ENCODE data around the gene PEX1.
"Not testable (repeated sequence)": the region's sequence is repeated elsewhere in the genome, so short reads cannot be mapped to it uniquely, and the experiment has no call there.

Gene PEX1

GRCh38 chr7:92504563-92504962, 23.8 kb downstream of the PEX1 start:
- no peak for DNase-seq (ENCODE audit: low spot score)

DNA sequence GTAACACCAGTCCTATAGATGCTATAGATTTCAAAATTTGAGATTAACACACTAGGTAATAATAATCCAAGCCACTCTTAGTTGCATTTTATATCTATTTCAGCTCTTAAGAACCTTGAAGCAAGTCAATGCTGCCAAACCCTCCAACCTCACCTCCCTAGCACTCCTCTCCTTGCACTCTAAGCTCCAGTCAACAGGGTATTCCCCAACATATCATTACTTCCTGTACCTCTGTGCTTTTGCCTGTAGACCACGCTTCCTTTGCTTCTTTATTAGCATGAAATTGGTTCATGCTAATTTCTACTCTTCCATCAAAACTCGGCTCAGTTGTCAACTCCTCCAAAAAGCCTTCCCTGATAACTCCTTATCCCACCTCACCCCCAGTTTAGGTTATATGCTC, 24.6 kb downstream of the PEX1 start:
- no peak for DNase-seq (ENCODE audit: low spot score)

GRCh38 chr7:92498557-92498956, 29.8 kb downstream of the PEX1 start:
- no peak for DNase-seq (ENCODE audit: low spot score)

- no peak for DNase-seq (ENCODE audit: low spot score)
Observed at GRCh38 chr7:92496876-92497275, 31.4 kb downstream of the PEX1 start.

DNA sequence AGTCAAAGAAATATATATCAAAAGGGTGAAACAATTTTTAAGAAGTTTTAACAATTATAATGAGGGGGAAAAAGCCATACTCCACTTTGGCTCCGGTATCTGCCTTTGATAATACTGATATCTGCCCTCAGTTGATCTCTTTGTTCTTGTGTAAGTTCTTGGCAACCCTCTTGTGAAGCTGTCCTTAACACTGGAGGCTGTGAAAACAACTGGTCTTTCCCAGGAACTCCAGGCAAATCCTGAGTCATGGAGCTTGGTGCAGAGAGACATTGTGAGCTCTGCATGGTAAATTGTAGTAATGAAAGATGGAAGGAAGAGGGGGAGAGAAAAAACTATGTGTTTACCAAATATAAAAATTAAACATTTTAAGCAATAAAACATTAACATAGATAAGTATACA, 38.7 kb downstream of the PEX1 start:
- no peak for DNase-seq (ENCODE audit: low spot score)

- DNase-seq (ENCODE audit: low spot score), result no peak
Observed at GRCh38 chr7:92487804-92488203, 40.5 kb downstream of the PEX1 start.

DNA sequence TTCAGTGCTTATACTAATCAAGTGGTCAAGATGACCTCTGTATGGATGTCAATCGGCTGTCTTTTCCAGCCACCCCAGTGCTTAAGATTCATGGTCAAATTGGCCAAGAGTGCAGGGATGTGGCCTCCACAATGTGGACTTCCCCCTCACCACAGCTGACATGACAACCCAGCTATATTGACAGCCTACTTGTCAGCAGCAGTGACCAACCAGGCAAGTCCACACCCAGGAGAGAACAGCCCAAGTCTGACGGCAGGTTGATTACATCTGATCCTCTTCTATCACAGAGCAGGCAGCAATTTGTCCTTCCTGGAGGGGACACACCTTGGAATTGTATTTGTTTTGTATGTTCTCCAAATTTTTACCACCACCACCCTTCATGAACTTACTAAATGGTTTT, 42.3 kb downstream of the PEX1 start:
- DNase-seq (ENCODE audit: low spot score), result no peak

- DNase-seq (ENCODE audit: low spot score), result no peak
Observed at GRCh38 chr7:92485267-92485892, 42.9 kb downstream of the PEX1 start.

GRCh38 chr7:92484226-92484625, 44.1 kb downstream of the PEX1 start:
- DNase-seq (ENCODE audit: low spot score), result not testable (repeated sequence)

- not testable (repeated sequence) for DNase-seq (ENCODE audit: low spot score)
Observed at GRCh38 chr7:92483624-92484023, 44.7 kb downstream of the PEX1 start.

DNA sequence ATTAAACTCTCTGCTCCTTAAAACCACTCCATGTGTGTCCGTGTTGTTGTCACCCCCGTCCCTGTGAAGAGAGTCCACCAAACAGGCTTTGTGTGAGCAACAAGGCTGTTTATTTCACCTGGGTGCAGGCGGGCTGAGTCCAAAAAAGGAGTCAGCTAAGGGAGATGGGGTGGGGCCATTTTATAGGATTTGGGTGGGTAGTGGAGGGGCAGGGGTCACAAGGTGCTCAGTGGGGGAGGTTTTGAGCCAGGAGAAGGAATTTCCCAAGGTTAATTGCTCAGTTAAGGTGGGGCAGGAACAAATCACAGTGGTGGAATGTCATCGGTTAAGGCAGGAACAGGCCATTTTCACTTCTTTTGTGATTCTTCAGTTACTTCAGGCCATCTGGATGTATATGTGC, 49.2 kb downstream of the PEX1 start:
- DNase-seq (ENCODE audit: low spot score), result not testable (repeated sequence)

DNA sequence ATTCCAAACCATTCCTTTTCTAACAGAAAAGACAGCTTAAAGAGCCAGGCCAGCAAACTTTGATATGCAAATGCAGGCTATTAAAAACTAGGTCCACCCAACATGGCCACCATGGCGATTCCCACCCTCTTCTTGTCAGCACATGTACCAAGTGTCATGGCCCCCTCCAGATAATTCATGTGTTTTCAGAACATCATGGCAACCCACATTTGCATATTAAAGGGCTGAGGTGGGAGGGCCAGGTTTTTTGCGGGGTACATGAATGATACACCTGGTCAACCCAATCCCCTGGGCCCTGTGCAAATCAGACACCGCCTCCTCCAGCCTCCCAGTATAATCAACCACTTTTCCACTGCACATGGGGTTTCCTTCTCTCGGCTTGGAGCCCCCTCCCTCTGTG, 49.6 kb downstream of the PEX1 start:
- DNase-seq (ENCODE audit: low spot score), result no peak

DNA sequence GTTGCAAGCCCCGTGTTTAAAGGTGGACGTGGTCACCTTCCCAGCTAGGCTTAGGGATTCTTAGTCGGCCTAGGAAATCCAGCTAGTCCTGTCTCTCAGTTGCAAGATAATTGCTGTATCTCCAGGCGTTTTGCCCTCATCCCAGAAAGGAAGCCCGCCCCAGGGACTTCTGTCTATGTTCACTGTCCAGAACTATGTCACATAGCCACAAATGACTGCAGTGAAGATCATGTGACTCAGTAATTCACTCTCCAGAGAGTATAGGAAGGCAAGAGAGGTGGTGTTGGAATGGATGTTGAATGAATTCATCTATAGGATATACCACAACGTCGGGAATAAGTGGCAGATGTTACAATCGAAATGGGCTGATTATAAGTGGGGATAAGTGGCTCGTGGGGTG, 50.2 kb downstream of the PEX1 start:
- no peak for DNase-seq (ENCODE audit: low spot score)

- not testable (repeated sequence) for DNase-seq (ENCODE audit: low spot score)
Observed at GRCh38 chr7:92477681-92478080, 50.6 kb downstream of the PEX1 start, which contains the start of gene ERVW-1. Gene ERVW-1, minus strand, starts transcription at chr7:92477946. Its CDS starts 7,565 bp downstream, at chr7:92470381.

DNA sequence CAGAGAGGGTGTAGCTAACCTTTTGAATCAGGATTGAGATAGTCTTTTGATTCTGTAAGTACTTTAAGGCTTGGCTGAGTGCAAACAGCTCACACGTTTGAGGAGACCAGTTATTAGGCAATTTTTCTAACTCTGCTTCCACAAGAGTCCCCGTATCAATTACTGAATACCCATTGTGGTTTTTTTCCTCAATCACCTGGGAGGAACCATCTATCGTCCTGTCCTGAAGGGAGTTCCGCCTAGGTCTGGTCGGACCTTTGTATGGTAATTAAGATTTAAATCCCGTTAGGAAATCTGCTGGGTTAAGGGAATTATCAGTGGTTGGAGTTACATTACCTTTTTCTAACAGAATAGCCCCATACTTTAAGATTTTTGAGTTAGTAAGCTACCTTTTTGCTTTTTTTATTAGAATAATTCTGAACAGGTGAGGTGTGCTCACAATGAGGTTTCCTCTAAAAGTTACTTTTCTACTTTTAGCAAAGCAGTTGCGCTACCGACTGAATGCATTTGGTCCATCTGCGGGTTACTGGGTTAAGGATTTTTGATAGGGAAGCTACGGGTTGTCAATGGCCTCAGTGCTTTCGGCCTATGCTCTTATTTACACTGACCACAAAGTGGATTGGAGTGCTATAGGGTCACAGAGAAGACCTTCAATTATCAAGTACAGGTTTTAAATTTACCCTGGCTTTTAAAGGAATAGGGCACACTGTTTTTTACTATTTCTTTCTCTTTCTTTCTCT, 52.3 kb downstream of the PEX1 start:
- DNase-seq (ENCODE audit: low spot score), result not testable (repeated sequence)

GRCh38 chr7:92475261-92475770, 53.0 kb downstream of the PEX1 start:
- DNase-seq (ENCODE audit: low spot score), result not testable (repeated sequence)

- not testable (repeated sequence) for DNase-seq (ENCODE audit: low spot score)
Observed at GRCh38 chr7:92473989-92474388, 54.3 kb downstream of the PEX1 start.

GRCh38 chr7:92468589-92468988, 59.7 kb downstream of the PEX1 start:
- not testable (repeated sequence) for DNase-seq (ENCODE audit: low spot score)

- DNase-seq (ENCODE audit: low spot score), result no peak
Observed at GRCh38 chr7:92466682-92467081, 61.6 kb downstream of the PEX1 start.

GRCh38 chr7:92464515-92464914, 63.8 kb downstream of the PEX1 start:
- DNase-seq (ENCODE audit: low spot score), result no peak

DNA sequence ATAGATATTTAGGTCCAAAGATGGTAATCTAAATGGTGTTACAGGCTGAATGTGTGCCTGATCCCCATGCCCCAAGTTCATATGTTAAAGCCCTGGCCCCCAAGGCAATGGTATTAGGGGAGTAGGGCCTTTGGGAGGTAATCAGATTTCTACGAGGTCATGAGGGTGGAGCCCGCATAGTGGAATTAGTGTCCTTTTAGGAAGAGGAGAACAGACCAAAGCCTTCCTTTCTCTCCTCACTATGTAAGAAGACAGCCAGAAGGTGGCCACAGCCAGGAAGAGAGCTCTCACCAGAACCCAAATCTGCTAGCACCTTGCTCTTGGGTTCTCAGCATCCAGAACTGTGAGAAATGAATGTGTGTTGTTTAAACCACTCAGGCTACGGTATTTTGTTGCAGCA, 65.8 kb downstream of the PEX1 start:
- DNase-seq (ENCODE audit: low spot score), result no peak

GRCh38 chr7:92461027-92462003, 67.0 kb downstream of the PEX1 start:
- DNase-seq (ENCODE audit: low spot score), result peak; percentile 60
